Liver (tissue), 3 donors: Measurements from ENCODE around the gene CCDC116.

Experiments
- NR2F2 ChIP-seq: IDR thresholded peaks from 2 replicates; pipeline ENCODE4 v1.6.1; 2016; ENCODE audit warnings: antibody characterized with exemption
- RAD21 ChIP-seq, 2 donors: IDR thresholded peaks; 2 replicates each; pipeline ENCODE4 v1.6.1; 2016; ENCODE audit warnings: antibody characterized with exemption in 2 of 2, mild to moderate bottlenecking in 2 of 2
- REST ChIP-seq: IDR thresholded peaks from 2 replicates; pipeline ENCODE4 v1.6.1; 2016; ENCODE audit warnings: antibody characterized with exemption, mild to moderate bottlenecking
- TAF1 ChIP-seq: conservative IDR thresholded peaks from 2 replicates; pipeline ENCODE4 v1.6.1; 2016; ENCODE audit warnings: antibody characterized with exemption, mild to moderate bottlenecking
- TF ChIP-seq, protein P1 (sequence below): fragments of 150-350 bp; IDR thresholded peaks from 2 replicates; pipeline ENCODE4 v1.5.1; 2017; ENCODE audit warnings: improper control_type of control experiment, low read depth, low read length; ENCODE audit not compliant: missing input control
- TF ChIP-seq, protein P2 (sequence below): IDR thresholded peaks from 2 replicates; pipeline ENCODE4 v1.6.1; 2016; ENCODE audit warnings: antibody characterized with exemption
- donor health status: healthy.
- donor health status: healthy.

- TF ChIP-seq, protein P1, sequence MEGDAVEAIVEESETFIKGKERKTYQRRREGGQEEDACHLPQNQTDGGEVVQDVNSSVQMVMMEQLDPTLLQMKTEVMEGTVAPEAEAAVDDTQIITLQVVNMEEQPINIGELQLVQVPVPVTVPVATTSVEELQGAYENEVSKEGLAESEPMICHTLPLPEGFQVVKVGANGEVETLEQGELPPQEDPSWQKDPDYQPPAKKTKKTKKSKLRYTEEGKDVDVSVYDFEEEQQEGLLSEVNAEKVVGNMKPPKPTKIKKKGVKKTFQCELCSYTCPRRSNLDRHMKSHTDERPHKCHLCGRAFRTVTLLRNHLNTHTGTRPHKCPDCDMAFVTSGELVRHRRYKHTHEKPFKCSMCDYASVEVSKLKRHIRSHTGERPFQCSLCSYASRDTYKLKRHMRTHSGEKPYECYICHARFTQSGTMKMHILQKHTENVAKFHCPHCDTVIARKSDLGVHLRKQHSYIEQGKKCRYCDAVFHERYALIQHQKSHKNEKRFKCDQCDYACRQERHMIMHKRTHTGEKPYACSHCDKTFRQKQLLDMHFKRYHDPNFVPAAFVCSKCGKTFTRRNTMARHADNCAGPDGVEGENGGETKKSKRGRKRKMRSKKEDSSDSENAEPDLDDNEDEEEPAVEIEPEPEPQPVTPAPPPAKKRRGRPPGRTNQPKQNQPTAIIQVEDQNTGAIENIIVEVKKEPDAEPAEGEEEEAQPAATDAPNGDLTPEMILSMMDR = no peak
- TF ChIP-seq RAD21 (IDR thresholded peaks at IDR 0.05) (no peak), TAF1 (no peak), REST (no peak), NR2F2 (no peak)
- TF ChIP-seq, protein P2, sequence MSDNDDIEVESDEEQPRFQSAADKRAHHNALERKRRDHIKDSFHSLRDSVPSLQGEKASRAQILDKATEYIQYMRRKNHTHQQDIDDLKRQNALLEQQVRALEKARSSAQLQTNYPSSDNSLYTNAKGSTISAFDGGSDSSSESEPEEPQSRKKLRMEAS = no peak
Measured at GRCh38 chr22:21593406-21594232, 38.9 kb upstream of the CCDC116 start.
